RKO (cell line): Measurements from ENCODE around the gene SBF1.
A peak's percentile ranks its signal among the peaks of the same experiment; 100 is the strongest.
"Not testable (repeated sequence)": the region's sequence is repeated elsewhere in the genome, so short reads cannot be mapped to it uniquely, and the experiment has no call there.

Experiments
- DNase-seq: peaks from one replicate; pipeline ENCODE4 v3.0.0-alpha.2; 2016; ENCODE audit warnings: low spot score

Gene SBF1, protein sequence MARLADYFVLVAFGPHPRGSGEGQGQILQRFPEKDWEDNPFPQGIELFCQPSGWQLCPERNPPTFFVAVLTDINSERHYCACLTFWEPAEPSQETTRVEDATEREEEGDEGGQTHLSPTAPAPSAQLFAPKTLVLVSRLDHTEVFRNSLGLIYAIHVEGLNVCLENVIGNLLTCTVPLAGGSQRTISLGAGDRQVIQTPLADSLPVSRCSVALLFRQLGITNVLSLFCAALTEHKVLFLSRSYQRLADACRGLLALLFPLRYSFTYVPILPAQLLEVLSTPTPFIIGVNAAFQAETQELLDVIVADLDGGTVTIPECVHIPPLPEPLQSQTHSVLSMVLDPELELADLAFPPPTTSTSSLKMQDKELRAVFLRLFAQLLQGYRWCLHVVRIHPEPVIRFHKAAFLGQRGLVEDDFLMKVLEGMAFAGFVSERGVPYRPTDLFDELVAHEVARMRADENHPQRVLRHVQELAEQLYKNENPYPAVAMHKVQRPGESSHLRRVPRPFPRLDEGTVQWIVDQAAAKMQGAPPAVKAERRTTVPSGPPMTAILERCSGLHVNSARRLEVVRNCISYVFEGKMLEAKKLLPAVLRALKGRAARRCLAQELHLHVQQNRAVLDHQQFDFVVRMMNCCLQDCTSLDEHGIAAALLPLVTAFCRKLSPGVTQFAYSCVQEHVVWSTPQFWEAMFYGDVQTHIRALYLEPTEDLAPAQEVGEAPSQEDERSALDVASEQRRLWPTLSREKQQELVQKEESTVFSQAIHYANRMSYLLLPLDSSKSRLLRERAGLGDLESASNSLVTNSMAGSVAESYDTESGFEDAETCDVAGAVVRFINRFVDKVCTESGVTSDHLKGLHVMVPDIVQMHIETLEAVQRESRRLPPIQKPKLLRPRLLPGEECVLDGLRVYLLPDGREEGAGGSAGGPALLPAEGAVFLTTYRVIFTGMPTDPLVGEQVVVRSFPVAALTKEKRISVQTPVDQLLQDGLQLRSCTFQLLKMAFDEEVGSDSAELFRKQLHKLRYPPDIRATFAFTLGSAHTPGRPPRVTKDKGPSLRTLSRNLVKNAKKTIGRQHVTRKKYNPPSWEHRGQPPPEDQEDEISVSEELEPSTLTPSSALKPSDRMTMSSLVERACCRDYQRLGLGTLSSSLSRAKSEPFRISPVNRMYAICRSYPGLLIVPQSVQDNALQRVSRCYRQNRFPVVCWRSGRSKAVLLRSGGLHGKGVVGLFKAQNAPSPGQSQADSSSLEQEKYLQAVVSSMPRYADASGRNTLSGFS (N-terminal part only)

DNA sequence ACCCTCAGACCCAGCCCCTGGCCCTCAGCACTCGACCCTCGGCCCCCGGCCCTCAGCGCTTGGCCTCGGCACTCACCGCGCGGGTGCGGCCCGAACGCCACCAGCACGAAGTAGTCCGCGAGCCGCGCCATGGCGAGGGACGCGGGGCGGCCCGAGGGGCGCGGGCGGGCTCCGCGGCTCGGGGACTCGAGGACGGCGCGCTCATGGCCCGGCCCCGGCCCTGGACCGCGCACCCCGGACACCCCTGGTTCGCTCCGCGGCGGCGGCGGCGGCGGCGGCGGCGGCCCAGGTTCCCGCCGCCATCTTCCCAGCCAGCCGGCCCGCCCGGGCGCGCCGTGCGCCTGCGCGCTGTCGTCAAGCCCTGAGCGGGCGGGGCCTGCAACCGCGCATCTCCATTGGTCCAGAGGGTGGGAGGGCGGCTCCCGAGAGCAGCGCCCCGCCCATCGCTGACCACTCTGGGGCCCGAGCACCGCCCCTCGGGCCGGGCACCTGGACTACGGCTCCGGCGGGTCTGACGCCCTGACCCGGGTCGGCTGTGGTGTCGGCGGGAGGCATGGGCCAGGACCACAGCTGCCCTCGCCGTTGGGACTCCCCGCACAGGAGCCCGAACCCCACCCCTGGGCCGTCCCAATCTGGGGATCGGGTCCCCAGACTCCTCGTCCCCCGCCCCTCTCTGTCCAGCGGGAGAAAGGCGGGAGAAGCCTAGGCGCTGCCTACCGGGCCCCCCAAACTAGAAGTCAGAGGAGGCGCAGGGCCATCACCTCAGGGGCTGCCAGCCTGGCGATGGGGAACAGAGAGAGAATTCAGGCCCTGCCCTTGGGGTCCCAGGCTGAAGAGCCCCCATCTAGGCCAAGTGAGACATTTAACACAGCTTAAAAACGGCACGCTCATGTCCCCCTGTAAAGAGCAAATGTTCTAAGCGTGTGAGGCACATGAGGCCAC lies at the start of gene SBF1:
Gene SBF1, minus strand, starts transcription at position 326 of the 942 bp plus-strand sequence. Its CDS starts 195 bp downstream, at position 131.
- DNase-seq, result peak; percentile 91

DNA sequence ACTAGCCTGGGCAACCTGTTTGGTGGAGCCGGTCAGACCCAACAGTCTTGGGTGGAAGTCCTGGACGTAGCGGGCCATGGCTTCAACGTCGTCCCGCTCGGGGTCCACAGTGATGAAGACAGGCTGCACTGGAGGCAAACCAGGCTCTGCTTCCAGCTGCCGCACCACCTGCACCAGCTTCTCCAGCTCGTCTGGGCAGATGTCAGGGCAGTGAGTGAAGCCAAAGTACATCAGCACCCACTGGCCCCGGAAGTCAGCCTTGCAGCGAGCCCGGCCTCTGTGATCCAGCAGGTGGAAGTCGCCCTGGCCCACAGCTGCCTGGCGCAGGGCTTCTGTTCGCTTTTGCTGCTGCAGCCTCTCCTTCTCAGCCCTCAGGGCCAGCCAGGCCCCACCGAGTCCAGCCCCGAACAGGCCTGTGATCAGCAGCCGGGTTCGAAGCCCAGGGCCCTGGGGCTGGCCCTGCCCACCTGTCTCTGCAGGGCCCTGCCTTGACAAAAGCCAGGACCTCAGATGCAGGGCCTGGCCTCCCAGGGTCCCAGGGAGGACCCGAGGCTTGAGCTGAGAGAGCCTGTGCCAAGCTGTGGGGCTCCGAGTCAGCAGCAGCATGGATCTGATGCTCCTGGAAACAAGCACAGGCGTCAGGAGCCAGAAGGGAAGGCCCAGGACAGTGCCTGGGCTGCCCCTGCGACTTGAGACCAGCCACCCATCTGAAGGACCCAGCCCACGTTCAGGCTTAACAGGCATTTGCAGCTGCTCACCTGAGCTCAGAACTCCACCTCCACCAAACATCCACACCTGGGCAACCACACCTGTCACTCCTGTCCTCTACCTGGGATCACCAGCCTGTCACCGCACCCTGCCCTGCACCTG lies 49.2 kb upstream of the SBF1 start:
- DNase-seq, result no peak

DNA sequence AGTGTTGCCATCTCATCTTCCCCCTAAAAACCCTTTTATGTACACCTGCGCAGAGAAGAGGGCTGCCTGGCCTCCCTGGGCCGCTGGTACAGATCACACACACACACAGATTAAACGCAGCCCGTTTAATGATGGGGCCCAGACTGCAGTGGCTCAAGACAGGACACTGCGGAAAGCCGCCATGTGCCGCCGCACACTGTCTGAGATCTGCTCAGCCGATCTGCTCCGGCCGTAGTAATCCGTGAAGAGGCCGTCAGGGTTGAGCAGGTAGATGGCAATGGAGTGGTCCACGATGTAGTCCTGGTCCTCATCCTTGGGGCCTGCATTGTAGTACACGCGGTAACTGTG lies 48.6 kb upstream of the SBF1 start:
- no peak for DNase-seq

DNA sequence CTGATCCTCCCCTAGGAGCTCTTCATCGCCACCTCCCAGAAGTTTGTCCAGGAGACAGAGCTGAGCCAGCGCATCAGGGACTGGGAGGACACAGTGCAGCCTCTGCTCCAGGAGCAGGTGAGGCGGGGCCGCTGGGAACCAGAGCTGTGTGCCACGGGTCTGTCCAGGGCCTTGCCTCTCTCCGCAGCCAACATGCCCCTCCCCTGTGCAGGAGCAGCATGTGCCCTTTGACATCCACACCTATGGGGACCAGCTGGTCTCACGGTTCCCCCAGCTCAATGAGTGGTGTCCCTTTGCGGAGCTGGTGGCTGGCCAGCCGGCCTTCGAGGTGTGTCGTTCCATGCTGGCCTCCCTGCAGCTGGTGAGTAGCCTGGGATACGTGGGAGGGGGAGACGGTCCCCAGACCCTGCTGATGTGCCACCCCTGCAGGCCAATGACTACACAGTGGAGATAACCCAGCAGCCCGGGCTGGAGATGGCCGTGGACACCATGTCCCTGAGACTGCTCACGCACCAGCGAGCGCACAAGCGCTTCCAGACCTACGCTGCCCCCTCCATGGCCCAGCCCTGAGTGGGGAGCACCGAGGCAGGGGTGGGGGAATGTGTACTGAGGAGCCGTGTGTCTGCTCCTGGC lies 48.1 kb upstream of the SBF1 start:
- DNase-seq, result no peak

DNA sequence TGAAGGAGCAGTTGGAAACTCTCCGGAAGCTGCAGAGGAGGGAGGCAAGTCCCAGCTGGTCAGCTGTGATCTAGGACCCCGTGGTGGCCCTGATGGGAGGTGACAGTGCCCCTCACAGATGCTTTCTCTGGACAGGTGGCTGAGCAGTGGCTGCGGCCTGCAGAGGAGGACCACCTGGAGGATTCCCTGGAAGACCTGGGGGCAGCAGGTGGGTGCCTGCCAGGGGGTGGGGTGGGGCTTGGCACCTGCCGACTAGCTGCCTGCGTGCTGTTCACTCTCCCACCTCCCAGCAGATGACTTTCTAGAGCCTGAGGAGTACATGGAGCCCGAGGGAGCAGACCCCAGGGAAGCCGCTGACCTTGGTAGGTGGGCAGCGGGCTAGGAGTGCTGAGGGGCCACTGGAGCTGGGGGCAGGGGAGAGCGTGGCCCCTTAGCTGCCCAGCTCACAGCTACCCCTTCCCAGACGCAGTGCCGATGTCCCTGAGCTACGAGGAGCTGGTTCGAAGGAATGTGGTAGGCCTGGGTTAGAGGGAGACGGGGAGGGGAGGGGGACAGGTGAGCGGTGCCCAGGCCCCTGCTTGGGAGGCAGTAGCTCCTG lies 47.5 kb upstream of the SBF1 start:
- no peak for DNase-seq

DNA sequence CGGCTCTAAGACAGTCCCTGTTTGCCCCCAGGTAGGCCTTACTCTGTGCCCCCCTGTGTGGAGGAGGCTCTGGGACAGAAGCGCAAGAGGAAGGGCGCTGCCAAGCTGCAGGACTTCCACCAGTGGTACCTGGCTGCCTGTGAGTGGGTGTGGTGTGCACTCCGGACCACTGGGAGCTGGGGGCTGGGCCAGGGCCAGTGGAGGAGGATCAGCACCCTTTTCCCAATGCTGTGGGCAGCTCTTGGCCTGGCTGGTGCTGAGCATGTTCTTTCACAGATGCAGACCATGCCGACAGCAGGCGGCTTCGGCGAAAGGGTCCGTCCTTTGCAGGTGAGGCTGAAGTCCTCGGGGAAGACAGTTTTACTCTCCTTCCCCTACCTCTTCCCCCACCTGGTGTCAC lies 46.9 kb upstream of the SBF1 start:
- DNase-seq, result no peak

DNA sequence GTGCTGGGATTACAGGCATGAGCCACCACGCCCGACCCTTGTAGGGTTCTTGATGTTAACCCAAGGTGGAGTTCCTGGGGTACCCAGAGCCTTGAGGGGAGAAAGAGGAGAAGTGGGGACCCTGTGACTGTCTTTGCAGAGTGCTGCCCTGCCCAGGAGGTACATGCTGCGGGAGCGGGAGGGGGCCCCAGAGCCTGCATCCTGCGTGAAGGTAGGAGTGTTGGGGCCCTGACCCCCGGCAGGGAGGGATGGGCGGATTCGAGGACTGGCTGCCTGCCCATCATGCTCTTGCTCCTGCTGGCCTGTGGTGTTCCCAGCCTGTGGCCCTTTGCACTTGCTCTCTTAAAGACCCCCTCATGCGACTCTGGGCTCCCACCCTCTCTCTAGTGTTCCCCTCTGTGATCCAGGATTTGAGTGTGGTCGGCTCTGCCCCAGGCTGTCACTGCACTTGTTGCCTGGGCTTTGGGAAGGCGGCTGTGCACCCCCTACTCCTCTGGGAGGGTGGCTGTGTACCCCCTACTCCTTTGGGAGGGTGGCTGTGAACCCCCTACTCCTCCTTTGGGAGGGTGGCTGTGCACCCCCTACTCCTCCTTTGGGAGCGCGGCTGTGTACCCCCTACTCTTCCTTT lies 46.1 kb upstream of the SBF1 start:
- DNase-seq, result no peak

DNA sequence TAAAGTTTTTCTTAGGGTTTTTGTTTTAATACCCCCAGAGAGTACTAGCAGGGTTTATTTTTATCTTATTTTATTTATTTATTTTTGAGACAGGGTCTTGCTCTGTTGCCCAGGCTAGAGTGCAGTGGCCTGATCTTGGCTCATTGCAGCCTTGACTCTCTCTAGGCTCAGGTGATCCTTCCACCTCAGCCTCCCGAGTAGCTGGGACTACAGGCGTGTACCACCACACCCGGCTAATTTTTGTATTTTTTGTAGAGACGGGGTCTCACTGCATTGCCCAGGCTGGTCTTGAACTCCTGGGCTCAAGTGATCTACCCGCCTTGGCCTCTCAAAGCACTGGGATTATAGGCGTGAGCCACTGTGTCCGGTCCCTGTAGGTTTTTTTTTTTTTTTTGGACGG lies 45.3 kb upstream of the SBF1 start:
- DNase-seq, result not testable (repeated sequence)

DNA sequence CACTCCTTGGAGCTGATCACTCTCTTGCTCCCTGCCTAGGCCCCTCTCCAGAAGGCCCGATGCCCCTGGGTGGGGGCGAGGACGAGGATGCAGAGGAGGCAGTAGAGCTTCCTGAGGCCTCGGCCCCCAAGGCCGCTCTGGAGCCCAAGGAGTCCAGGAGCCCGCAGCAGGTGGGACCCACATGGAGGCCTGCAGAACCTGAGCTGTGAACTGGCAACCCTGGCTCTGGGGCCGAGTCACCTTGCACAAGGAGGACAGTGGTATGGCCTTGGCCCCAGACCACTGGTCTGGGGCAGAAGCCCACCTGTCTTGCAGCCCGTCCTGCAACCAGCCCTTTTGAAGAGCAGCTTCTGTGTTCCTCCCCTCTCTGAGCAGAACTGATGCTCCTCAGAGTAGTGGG lies 44.3 kb upstream of the SBF1 start:
- no peak for DNase-seq

DNA sequence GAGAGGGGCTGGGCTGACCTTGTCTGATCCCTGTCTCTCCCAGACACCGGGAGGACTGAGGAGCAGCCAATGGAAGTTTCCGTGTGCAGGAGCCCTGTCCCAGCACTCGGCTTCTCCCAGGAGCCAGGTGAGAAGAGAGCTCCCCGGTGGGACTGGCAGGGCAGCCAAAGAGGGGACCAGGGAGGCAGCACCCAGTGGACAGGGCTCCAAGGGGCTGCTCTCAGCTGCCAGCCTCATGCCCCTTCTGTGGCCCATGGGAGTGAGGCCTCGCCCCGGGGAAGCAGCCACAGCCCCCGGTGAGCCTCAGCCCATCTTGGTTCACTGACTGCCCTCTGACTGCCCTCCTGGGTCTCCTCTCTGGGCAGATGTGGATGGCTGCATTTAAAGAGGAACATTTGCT lies 43.8 kb upstream of the SBF1 start:
- no peak for DNase-seq

DNA sequence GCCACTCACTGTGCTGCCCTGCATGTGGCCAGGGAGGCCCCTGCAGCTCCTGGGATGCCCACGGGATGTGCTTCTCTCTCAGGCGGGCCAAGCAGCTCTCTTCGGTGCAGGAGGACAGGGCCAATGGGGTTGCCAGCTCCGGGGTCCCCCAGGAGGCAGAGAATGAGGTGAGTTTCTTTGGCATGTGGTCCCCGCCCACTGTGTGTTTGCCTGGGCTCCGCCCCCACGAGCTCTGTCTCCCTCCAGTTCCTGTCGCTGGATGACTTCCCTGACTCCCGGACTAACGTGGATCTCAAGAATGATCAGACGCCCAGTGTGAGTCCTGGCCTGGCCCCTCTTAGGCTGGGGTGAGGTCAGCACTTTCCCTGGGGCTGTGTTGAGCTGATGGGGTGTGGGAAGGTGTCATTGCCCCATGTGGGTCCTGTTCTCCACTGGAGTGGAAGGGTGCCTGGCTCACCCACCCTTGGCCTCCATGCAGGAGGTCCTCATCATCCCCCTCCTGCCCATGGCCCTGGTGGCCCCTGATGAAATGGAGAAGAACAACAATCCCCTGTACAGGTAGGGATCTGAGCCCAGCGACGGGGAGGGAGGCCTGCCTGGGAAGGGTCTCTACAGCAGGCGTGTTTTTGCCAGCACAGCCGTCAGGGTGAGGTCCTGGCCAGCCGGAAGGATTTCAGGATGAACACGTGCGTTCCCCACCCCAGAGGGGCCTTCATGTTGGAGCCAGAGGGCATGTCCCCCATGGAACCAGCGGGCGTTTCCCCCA lies 42.8 kb upstream of the SBF1 start:
- no peak for DNase-seq

DNA sequence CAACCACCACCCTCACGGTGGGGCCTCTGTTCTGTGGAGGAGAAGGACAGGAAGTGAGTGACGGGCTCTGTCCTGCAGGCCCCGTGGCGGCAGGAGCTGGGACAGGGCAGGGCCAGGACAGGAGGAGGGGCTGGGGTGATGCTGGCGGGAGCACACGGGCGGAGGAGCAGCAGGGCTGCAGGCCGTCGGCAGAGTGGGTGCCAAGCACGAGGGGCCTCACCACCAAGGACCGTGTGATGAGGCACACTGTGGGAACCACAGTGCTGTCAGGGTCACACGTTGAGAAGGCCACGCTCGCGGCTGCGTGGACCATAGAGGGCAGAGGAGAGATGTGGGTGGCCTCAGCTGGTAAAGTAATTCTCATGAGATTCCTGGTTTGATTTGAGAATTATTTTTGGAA lies 42.1 kb upstream of the SBF1 start:
- DNase-seq, result no peak

DNA sequence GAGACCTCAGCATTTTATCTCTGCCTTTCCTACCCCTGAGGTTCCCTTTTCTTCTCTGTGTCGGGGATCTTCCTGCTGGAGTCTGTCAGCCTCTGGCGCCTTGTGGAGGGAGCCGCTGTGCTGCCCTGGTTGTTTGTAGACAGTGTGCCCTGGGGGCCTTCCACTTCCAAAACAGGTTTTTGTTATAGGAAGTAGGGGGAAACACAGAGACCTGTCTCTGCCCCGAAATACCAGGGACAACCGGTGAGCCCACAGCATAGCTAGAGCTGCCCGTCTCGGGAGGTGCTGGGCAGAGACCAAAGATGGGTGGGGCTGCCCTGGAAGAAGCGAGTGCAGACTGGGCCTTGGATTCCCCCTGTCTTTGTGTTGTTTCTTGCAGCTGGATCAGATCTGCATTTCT lies 41.2 kb upstream of the SBF1 start:
- no peak for DNase-seq

DNA sequence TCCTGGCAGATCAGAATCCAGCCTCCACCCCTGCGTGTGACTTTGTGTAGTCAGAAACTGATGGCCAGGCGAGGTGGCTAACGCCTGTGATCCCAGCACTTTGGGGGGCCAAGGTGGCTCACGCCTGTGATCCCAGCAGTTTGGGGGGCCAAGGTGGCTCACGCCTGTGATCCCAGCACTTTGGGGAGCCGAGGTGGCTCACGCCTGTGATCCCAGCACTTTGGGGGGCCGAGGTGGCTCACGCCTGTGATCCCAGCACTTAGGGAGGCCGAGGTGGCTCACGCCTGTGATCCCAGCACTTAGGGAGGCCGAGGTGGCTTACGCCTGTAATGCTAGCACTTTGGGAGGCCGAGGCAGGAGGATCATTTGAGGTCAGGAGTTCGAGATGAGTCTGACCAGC lies 38.3 kb upstream of the SBF1 start:
- no peak for DNase-seq

DNA sequence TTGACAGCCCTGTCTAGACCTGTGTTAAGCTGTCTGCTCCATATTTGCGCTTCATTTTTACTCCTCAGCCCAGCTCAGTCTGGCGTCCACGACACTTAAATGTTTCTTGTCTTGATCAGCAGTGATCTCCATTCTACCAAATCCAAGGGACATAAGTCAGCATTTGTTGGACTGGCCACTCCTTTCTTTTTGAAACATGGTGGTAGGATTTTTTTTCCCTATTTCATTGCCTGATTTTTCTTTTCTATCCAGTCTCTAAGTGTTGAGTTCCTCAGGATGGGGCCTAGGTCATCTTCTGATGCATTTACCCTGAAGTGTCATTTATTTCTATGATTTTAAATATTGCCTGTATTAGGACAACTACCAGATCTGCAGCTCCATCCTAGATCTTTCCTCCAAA lies 34.1 kb upstream of the SBF1 start:
- DNase-seq, result peak; percentile 44

DNA sequence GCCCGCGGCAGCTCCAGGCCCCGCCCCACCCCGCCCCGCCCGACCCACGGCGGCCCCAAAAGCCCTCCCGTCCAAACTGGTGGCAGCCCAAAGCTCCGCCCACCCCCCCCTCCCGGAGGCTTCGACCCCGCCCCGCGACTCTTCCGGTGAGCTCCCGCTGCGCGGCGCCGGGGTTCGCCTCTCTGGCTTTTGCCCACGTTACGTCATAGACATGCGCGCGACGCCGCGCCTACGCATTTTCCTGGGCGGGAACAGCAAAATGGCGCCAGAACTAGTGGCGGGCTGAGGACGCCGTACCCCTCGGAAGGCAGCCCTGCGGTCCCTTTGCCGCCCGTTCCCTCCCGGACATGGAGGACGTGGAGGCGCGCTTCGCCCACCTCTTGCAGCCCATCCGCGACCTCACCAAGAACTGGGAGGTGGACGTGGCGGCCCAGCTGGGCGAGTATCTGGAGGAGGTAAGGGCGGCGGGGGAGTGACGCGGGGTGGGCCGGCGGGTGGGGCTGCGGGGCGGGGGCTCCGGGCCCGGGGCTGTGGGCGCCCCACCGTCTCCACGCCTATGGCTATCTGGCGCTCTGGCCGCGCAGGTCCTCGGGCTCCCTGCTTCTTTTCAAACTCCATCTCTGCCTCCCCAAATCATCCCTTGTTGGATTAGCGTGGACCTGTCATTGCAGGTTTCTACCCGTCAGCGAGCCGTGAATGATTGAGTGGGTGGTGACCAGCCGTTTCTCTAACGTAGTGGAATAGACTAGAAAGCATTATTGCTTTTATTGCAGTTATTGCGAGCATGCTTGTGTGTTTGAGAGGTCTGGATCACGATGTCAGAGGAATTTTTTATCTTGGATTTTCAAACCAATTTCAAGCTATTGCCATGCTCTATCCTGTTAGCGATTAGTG lies 33.4 kb upstream of the SBF1 start, which contains the start of gene NCAPH2:
Gene NCAPH2, plus strand, starts transcription at position 234 of the 894 bp plus-strand sequence. Its CDS starts 114 bp downstream, at position 348.
- peak; percentile 95 for DNase-seq

DNA sequence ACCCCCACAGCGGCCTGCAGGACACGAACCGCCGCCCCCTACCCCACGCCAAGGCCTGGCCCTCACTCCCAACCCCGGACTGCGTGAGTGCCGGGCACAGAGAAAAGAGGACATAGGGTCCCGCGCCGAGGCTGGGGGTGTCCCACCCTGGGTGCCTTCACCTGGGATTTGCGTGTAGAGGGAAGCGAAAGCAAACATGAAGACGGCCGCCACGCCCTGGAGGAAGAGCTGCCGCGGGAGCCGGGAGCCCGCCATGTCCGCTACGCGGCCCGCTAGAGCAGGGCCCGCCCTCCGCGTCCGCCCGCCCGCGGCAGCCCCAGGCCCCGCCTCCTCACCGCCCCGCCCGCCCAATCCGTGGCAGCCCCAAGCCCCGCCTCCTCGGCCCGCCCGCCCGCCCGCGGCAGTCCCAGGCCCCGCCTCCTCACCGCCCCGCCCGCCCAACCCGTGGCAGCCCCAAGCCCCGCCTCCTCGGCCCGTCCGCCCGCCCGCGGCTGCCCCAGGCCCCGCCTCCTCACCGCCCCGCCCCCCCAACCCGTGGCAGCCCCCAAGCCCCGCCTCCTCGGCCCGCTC lies 32.7 kb upstream of the SBF1 start, which contains the start of gene LMF2:
Gene LMF2, minus strand, starts transcription at position 282 of the 570 bp plus-strand sequence. Its CDS starts 27 bp downstream, at position 255.
- peak; percentile 84 for DNase-seq
